ENCODE data around the gene GNAZ. TPM values are rescaled to one million over a fixed set of nuclear protein-coding genes. Genes with fewer than 3 reads are reported as not detected.
"Not testable (repeated sequence)": the region's sequence is repeated elsewhere in the genome, so short reads cannot be mapped to it uniquely, and the experiment has no call there.

The GNAZ gene
- 0.82 and 0.98 TPM in 2 replicates for total RNA-seq (2022)
- percentile 19 among the genes with signal in this experiment for Bru-seq, nascent RNA
- BruChase-seq, experiment 1, labeled RNA remaining after a 6-hour chase, result percentile 20 among the genes with signal in this experiment
- percentile 23 among the genes with signal in this experiment for BruChase-seq, experiment 2, labeled RNA remaining after a 2-hour chase
- long read RNA-seq, partial matches to known transcripts, result 0 of 1 reads
- long read RNA-seq, other reads (novel, unspliced or antisense), result 0 of 1 reads

DNA sequence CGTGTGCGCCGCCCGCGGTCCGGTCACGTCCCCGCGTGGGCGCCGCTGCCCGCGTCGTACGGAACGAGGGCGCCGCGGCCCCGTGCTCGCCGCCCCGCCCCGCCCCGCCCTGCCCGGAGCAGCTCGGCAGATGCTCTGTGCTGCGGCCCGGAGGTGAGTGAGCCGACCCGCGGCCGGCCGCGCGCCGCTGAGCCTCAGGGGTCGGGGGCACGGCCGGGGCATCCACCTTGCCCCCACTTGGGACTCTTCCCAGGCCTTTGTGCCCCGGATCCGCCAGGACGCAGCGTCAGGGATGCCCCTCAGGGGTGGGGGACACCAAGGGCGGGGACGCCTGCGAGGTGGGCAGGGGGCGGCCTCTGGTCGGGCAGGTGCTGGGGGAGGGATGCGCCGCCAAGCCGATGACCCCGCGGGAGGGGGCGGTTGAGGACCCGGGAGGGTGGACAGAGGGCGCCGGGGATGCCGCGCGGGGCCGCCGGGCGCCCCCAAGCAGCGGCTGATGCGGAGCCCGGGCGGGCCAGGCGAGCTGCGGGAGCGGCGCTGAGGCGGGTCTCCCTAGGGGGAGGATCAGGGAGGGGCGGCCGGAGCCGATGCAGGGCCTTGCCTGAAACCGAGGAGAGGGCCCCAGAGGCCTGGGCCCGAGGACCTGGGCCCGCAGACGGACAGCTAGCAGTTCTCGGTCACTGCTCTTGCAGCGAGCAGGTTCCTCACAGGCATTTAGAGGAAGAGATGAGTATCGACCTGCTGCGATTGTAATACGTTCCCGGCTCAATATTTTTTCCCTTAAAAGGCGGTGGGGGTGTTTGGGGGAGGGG lies at the start of gene GNAZ:
GNAZ (plus strand) TSS at position 102 of the 812 bp plus-strand sequence. CDS start 25,177 bp downstream, outside the sequence.
- no peak for TF ChIP-seq CTCF (IDR thresholded peaks at IDR 0.05; ENCODE audit: unreplicated experiment)
- ChIA-PET CTCF (interaction anchor here (0.6 kb wide), 1 partner anchor 483 kb away, joined by 3 read pairs; no protein-coding TSS in a partner anchor), POLR2A (no interaction called here)
- no peaks in the 10 kb centered on the region for H3K9me3 Mint-ChIP-seq (ENCODE audit: unreplicated experiment)
- DNase-seq (ENCODE audit: unreplicated experiment), result no peak
- H3K4me3 Mint-ChIP-seq (ENCODE audit: unreplicated experiment), result peak within 1 kb of the TSS; percentile 70
- no peaks in the 10 kb centered on the region for H3K36me3 Mint-ChIP-seq (ENCODE audit: insufficient read depth, unreplicated experiment)
- H3K4me1 Mint-ChIP-seq (ENCODE audit: insufficient read depth, unreplicated experiment), result no peaks in the 10 kb centered on the region
- intact Hi-C loops (cut with micrococcal nuclease), result no loop called here
- no TSS peak for BruUV-seq (replicated peaks)
- no peak within 1 kb of the TSS for H3K27ac Mint-ChIP-seq (ENCODE audit: low read depth, unreplicated experiment)
- no peaks in the 10 kb centered on the region for H3K27me3 Mint-ChIP-seq (ENCODE audit: insufficient read depth, unreplicated experiment)

DNA sequence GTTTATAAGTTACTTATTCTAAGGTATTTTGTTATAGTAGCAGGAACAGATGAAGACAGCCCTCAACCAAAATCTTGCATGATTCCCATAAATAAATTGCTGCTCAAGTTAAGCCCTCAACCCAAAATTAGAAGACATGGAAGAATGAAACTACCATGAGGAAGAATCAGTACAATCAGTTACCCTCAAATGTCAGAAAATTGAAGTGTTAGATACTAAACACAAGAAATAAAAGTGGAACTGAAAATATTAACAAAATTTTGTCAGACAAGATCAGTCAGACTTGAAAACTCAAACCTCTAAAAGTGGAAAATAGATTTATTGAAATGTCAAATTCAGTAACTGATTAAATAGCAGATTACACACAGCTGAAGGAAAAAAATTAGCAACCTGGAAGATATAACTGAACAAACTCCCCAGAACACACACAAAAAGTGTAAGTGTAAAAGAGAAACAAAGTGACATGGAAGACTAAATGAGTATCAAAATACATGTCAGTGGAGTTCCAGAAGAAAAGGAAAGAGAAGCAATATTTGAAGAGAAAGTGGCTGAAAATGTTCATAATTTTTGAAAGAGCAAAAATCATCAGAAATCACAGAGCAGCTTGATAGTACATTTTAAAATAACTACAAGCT lies 49.5 kb upstream of the GNAZ start:
- Mint-ChIP-seq H3K4me3 (ENCODE audit: unreplicated experiment) (no peak overlapping the region), H3K27ac (ENCODE audit: low read depth, unreplicated experiment) (no peak overlapping the region), H3K4me1 (ENCODE audit: insufficient read depth, unreplicated experiment) (no peaks in the 10 kb centered on the region), H3K9me3 (ENCODE audit: unreplicated experiment) (no peaks in the 10 kb centered on the region), H3K36me3 (ENCODE audit: insufficient read depth, unreplicated experiment) (no peaks in the 10 kb centered on the region), H3K27me3 (ENCODE audit: insufficient read depth, unreplicated experiment) (no peaks in the 10 kb centered on the region)
- POLR2A ChIA-PET, result no interaction called here
- no peak for DNase-seq (ENCODE audit: unreplicated experiment)
- intact Hi-C loops (cut with micrococcal nuclease), result no loop called here
- no peak for TF ChIP-seq CTCF (IDR thresholded peaks at IDR 0.05; ENCODE audit: unreplicated experiment)
- CTCF ChIA-PET, result interaction anchor here (0.6 kb wide), 1 partner anchor 868 kb away, joined by 3 read pairs; no protein-coding TSS in a partner anchor
- no TSS peak for BruUV-seq (replicated peaks)

DNA sequence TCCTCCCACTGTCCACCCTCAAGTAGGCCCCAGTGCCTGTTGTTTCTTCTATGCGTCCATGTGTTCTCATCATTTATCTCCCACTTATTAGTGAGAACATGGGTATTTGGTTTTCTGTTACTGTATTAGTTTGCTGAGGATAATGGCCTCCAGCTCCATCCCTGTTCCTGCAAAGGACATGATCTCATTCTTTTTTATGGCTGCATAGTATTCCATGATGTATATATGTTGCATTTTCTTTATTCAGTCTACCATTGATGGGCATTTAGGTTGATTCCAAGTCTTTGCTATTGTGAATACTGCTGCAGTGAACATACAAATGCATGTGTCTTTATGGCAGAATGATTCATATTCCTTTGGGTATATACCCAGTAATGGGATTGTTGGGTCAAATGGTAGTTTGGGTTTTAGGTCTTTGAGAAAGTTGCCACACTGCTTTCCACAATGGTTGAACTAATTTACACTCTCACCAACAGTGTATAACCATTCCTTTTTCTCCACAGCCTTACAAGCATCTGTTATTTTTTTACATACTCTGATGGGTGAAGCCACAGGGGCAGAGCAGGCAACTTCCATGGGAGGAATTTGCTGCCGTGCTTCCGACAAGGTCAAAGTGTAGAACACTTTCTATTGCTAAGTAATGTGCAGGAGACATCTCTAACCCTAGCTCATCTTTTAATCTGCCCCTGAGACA lies 48.5 kb upstream of the GNAZ start:
- CTCF ChIA-PET; H3K27ac Mint-ChIP-seq (ENCODE audit: low read depth, unreplicated experiment); H3K27me3 Mint-ChIP-seq (ENCODE audit: insufficient read depth, unreplicated experiment); intact Hi-C loops (cut with micrococcal nuclease); H3K4me3 Mint-ChIP-seq (ENCODE audit: unreplicated experiment); H3K9me3 Mint-ChIP-seq (ENCODE audit: unreplicated experiment); H3K36me3 Mint-ChIP-seq (ENCODE audit: insufficient read depth, unreplicated experiment); POLR2A ChIA-PET; BruUV-seq (replicated peaks); DNase-seq (ENCODE audit: unreplicated experiment); H3K4me1 Mint-ChIP-seq (ENCODE audit: insufficient read depth, unreplicated experiment): not testable (repeated sequence)

- ChIA-PET POLR2A (no interaction called here), CTCF (no interaction called here)
- Mint-ChIP-seq H3K36me3 (ENCODE audit: insufficient read depth, unreplicated experiment) (no peaks in the 10 kb centered on the region), H3K4me3 (ENCODE audit: unreplicated experiment) (no peak overlapping the region), H3K27me3 (ENCODE audit: insufficient read depth, unreplicated experiment) (no peaks in the 10 kb centered on the region), H3K4me1 (ENCODE audit: insufficient read depth, unreplicated experiment) (no peaks in the 10 kb centered on the region), H3K9me3 (ENCODE audit: unreplicated experiment) (no peaks in the 10 kb centered on the region), H3K27ac (ENCODE audit: low read depth, unreplicated experiment) (no peak overlapping the region)
- no peak for TF ChIP-seq CTCF (IDR thresholded peaks at IDR 0.05; ENCODE audit: unreplicated experiment)
- no peak for DNase-seq (ENCODE audit: unreplicated experiment)
- intact Hi-C loops (cut with micrococcal nuclease), result no loop called here
- BruUV-seq (replicated peaks), result no TSS peak
Measured at GRCh38 chr22:23023294-23023693, 47.0 kb upstream of the GNAZ start.
